HG03439 (cell line): ENCODE data around the gene TADA2A.

ENCODE experiments used
- ATAC-seq: cut with Tn5 transposase; IDR thresholded peaks from one replicate; pipeline ENCODE4 v1.9.1; 2021; ENCODE audit warnings: mild to moderate bottlenecking, moderate library complexity; ENCODE audit not compliant: unreplicated experiment

The TADA2A gene

DNA sequence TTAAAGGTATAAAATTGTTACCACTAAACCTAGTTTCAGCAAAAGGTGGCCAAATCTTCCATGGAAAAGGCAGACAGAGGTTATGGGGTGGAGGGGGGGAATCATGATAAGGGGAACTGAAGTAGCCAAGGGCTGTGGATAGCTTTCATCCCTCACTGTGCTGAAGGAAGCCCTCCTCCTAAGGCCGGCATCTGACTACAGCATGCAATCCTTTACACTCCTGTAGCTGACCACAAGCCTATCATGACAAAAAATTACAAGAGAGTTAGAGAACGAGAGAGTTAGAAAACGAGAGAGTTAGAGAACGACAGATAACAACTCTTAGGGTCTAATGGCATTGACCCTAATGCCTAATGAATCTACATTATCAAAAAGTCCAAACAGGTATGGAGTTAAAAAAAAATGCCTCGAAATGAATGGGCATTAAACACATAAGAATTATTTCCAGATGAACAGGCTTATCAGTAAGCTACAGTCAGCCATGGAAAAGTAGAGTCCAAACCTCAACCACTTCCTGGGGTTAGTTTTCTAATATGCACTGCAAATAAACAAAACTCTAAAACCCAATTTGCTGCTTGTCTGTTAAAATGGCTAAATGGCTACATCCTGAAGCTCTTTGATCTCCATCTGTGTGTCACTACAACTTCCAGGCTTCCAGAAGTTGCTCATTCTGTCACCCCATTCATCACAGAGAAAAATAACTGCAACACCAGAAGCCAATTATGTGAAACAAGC is 112.7 kb downstream of the TADA2A start:
- no peak for ATAC-seq

DNA sequence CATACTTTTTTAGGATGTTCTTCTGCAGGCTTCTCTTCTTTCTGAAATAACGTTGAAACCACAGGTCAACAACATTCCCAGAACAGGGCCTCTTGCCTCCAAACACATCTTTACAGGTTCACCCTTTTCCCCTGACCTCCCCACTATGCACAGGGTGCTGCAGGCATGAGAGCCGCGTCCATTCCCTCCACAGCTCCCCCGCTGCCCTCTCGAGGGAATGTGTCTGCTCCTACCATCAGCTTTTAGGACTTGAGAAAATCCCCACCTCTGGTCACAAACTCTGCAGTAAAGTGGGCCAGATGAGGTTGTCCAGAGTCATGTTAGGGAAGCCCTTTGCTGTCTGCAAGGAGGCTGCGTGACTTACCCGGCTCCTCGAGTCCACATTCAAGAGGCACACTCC is 113.5 kb downstream of the TADA2A start:
- no peak for ATAC-seq

DNA sequence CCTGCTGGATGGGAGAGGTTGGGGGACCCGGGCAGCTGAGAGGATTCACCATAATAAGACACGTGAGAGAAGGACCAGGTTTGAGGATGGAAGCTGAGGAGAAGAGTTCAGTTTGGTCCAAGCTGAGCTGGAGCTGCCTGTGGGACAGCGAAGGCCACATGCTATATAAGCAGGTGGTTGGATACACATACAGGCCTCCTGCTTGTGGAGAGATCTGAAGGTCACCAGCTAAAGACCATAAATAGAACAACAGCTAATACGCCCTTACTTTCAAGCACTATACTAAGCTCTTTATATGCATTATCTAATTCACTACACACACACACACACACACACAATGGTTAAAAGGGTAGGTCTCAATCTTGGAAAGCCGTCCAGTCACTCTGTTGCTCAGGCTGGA is 115.1 kb downstream of the TADA2A start:
- ATAC-seq, result no peak

DNA sequence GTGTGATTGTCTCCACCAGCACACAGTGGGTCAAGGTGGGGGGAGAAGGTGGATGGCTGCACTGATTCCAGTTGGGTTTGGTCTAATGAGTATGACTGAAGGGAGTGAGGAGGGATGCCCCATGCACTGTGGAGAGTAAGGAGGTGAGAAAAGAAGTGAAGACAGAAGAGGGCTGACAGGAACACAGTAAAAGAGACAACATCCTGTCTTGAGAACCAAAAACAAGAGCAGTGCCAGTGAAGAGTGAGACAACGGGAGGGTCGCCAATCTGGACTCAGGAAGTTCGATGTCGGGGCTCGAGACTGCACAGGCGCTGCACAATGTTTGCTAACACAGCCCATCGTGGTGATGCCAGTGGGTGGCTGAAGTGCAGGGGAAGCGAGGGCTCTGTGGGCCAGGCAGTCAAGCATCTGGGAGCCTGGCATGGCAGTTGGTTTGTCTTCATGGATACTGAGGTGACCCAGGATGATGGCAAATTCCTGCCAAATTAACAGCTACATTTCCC is 117.1 kb downstream of the TADA2A start:
- ATAC-seq, result no peak

DNA sequence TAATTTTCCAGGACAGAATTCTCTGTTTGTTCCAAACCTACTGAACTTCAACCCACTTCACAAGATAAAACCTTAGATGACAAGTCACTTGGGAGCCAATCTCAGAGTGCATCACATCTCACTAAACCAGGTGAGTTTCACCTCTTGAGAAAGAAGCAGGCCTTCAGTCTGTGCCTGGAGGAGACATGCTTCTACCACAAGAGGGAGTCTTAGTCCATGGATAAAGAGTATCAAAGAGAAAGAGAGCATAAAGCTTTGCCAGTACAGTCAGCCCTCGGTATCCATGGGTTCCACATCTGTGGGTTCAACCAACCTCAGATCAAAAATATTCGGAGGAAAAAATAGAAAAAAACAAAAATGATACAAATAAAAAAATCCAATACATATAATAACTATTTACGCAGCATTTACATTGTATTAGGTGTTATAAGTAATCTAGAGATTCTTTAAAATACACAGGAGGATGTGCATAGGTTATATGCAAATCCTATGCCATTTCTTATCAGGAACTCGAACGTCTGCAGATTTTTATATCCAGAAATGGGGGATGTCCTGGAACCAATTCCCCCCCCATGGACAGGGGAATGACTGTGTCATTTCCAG is 120.7 kb downstream of the TADA2A start:
- no peak for ATAC-seq
